Keratinocyte (primary cell): ENCODE results near the gene ATP6V0D1. TPM values are rescaled to one million over a fixed set of nuclear protein-coding genes. Genes with fewer than 3 reads are reported as not detected.

ENCODE experiments used
- DNase-seq: peaks from one replicate; pipeline ENCODE4 v3.0.0-alpha.2; 2011; ENCODE audit warnings: low read depth, missing footprints, low spot score
- FAIRE-seq: peaks from 2 replicates; lab custom pipeline; 2011; peaks lifted over from hg19 to GRCh38; lab: Jason Lieb, UNC
- H2AFZ ChIP-seq: 2 replicates; pipeline ENCODE4 v1.6.0; 2012; ENCODE audit warnings: low read length, control low read depth, inconsistent platforms; ENCODE audit not compliant: control insufficient read depth
- H3K27ac ChIP-seq: 2 replicates; pipeline ENCODE4 v1.5.1; 2011; ENCODE audit warnings: low read length; ENCODE audit not compliant: control insufficient read depth, insufficient read depth
- H3K27me3 ChIP-seq: 3 replicates; pipeline ENCODE4 v1.6.0; 2011; ENCODE audit warnings: low read length; ENCODE audit not compliant: control insufficient read depth, insufficient read depth; ENCODE audit errors: extremely low read depth
- H3K36me3 ChIP-seq, 2 experiments: 2 replicates in 1 of 2; 3 replicates in 1 of 2; pipeline ENCODE4 v1.5.1; 2011; ENCODE audit warnings: low read length in 2 of 2, mild to moderate bottlenecking in 1 of 2; ENCODE audit not compliant: control insufficient read depth in 2 of 2, insufficient read depth in 2 of 2; ENCODE audit errors: extremely low read depth in 1 of 2
- H3K4me1 ChIP-seq: 3 replicates; pipeline ENCODE4 v1.5.1; 2011; ENCODE audit warnings: low read length; ENCODE audit not compliant: control insufficient read depth, insufficient read depth; ENCODE audit errors: extremely low read depth
- H3K4me2 ChIP-seq: 3 replicates; pipeline ENCODE4 v1.6.0; 2011; ENCODE audit warnings: low read depth, low read length; ENCODE audit not compliant: control insufficient read depth, insufficient read depth; ENCODE audit errors: extremely low read depth
- H3K4me3 ChIP-seq, 3 experiments: fragments of 200-600 bp in 1 of 3; sonication (generic) in 1 of 3; 2 replicates in 2 of 3; 3 replicates in 1 of 3; pipeline ENCODE4 v1.5.1; 2011 to 2016; ENCODE audit warnings: low read length in 3 of 3, mild to moderate bottlenecking in 3 of 3, control low read depth in 2 of 3, inconsistent platforms in 1 of 3, low read depth in 1 of 3, mixed read lengths in 1 of 3, mixed run types in 1 of 3, moderate library complexity in 1 of 3; ENCODE audit not compliant: control insufficient read depth in 2 of 3, insufficient read depth in 2 of 3; ENCODE audit errors: extremely low read depth in 1 of 3
- H3K79me2 ChIP-seq: 2 replicates; pipeline ENCODE4 v1.6.0; 2012; ENCODE audit warnings: low read length; ENCODE audit not compliant: control insufficient read depth, insufficient read depth
- H3K9ac ChIP-seq: 3 replicates; pipeline ENCODE4 v1.6.0; 2011; ENCODE audit warnings: low read length; ENCODE audit not compliant: control insufficient read depth, insufficient read depth; ENCODE audit errors: extremely low read depth
- H3K9me1 ChIP-seq: 3 replicates; pipeline ENCODE4 v1.6.0; 2011; ENCODE audit warnings: low read length; ENCODE audit not compliant: control insufficient read depth, insufficient read depth; ENCODE audit errors: extremely low read depth
- H3K9me3 ChIP-seq: 2 replicates; pipeline ENCODE4 v1.5.1; 2012; ENCODE audit warnings: low read depth, low read length; ENCODE audit not compliant: control insufficient read depth
- H4K20me1 ChIP-seq: 3 replicates; pipeline ENCODE4 v1.6.0; 2011; ENCODE audit warnings: low read length; ENCODE audit not compliant: control insufficient read depth, insufficient read depth; ENCODE audit errors: extremely low read depth
- EZH2 ChIP-seq: IDR thresholded peaks from one replicate; pipeline ENCODE4 v1.6.1; 2012; ENCODE audit warnings: inconsistent platforms, mild to moderate bottlenecking, low read length, moderate library complexity
- dilution Hi-C: fragments of 300-500 bp; cut with MboI; formaldehyde crosslinking; loops from one replicate; pipeline ENCODE4 v1.7.0; 2020; ENCODE audit warnings: low sequenced_read_pairs; ENCODE audit not compliant: extremely low pct_ligation_motif_present
- polyA plus RNA-seq, 5 experiments: library from polyadenylated mRNA; depleted of rRNA in 3 of 5; stranded (reverse) in 3 of 5; stranded (forward) in 1 of 5; unstranded in 1 of 5; fragments of >200 nt; gene quantifications; 1 replicate in 1 of 5; 2 replicates in 3 of 5; 3 replicates in 1 of 5; pipeline versions ENCODE4 v1.2.1 to v1.2.3, GENCODE V29; 2011 to 2012; ENCODE audit warnings: missing spikeins in 2 of 5, low read depth in 1 of 5, low replicate concordance in 1 of 5
- TF ChIP-seq, protein P1 (sequence below), 3 experiments: IDR thresholded peaks in 1 of 3; conservative IDR thresholded peaks in 1 of 3; optimal IDR thresholded peaks in 1 of 3; 2 replicates in 2 of 3; 3 replicates in 1 of 3; pipeline versions ENCODE3 to v1.5.1; 2011; ENCODE audit warnings: low read length in 3 of 3, mild to moderate bottlenecking in 3 of 3, moderate library complexity in 2 of 3, control low read depth in 1 of 3, inconsistent platforms in 1 of 3; ENCODE audit not compliant: insufficient read depth in 2 of 3; ENCODE audit errors: extremely low read depth in 1 of 3

ATP6V0D1 gene
- polyA plus RNA-seq, 1 donor (not counting 4 experiments of a cell fraction or from before 2014, with no cell fraction given): 97.1 TPM

DNA sequence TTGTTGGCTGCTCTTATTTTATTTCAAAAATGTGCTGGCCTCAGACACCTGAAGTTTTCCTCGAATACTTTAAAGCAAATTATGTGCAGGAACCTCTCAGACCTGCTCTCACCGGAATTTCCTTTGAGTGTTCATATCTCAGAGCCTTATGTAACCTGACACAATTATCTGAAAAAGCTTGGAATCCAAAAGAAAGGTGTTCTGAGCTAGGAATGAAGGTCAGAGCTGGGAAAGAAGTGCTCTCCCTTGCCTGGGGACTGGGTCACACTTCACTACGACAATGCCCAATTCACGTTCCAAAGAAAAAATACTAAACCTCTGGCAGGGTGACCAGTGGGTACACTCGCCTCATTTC, 56.7 kb downstream of the ATP6V0D1 start:
- Histone ChIP-seq H3K4me1 (peaks cover 4% of the 10 kb centered on the region), H3K9me1 (no peaks in the 10 kb centered on the region), H3K27ac (no peak overlapping the region), H3K79me2 (no peaks in the 10 kb centered on the region), H3K27me3 (peaks cover 16% of the 10 kb centered on the region), H2AFZ (no peak overlapping the region), H4K20me1 (peaks cover 1% of the 10 kb centered on the region), H3K36me3 (no peaks in the 10 kb centered on the region), H3K9me3 (no peaks in the 10 kb centered on the region), H3K9ac (no peak overlapping the region), H3K4me3 (no peak overlapping the region), H3K4me2 (no peak overlapping the region)
- FAIRE-seq: no peak
- no peak for DNase-seq
- dilution Hi-C loops: no loop called here
- TF ChIP-seq EZH2: no peak
- TF ChIP-seq, protein P1, sequence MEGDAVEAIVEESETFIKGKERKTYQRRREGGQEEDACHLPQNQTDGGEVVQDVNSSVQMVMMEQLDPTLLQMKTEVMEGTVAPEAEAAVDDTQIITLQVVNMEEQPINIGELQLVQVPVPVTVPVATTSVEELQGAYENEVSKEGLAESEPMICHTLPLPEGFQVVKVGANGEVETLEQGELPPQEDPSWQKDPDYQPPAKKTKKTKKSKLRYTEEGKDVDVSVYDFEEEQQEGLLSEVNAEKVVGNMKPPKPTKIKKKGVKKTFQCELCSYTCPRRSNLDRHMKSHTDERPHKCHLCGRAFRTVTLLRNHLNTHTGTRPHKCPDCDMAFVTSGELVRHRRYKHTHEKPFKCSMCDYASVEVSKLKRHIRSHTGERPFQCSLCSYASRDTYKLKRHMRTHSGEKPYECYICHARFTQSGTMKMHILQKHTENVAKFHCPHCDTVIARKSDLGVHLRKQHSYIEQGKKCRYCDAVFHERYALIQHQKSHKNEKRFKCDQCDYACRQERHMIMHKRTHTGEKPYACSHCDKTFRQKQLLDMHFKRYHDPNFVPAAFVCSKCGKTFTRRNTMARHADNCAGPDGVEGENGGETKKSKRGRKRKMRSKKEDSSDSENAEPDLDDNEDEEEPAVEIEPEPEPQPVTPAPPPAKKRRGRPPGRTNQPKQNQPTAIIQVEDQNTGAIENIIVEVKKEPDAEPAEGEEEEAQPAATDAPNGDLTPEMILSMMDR (optimal IDR thresholded peaks at IDR 0.05 in 1 of 3, IDR thresholded peaks at IDR 0.05 in 1 of 3, conservative IDR thresholded peaks at IDR 0.05 in 1 of 3; ENCODE audit: extremely low read depth in 1 of 3, insufficient read depth in 2 of 3, low read length in 3 of 3): no peak

DNA sequence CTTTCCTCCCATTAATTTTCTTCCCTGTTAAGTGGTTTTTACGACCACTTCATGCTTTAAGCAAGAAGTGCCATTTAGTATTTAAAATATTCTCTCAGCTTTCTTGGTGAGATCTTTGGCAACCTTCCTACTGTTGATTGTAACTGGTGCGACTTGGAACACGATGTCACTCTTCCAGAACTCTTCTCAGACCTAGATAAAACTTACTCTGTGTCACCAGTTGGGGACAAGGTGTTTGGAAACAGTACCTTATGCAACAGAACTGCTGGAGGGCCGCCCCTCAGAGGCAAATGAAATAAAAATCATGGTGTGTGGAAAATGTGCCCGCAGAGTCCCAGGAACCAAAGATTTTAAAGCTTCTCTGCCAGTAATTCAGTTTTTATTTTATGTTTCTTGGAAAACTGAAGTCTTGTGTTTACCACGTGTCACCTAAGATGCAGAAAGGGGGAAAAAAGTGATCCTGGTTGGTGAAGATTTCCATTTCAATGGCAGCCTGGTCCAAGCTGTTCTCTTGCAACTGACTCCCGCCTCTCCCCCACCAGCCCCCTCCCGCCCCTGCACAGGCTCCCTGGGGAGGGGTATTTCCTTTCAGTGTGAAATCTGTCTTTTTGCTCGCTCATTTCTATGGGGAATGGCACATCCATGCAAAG, 57.2 kb downstream of the ATP6V0D1 start:
- Histone ChIP-seq H3K36me3 (no peaks in the 10 kb centered on the region), H3K27me3 (peaks cover 16% of the 10 kb centered on the region), H4K20me1 (no peaks in the 10 kb centered on the region), H3K4me1 (peaks cover 4% of the 10 kb centered on the region), H3K27ac (no peak overlapping the region), H3K4me2 (no peak overlapping the region), H3K9me1 (no peaks in the 10 kb centered on the region), H3K4me3 (no peak overlapping the region), H2AFZ (no peak overlapping the region), H3K9me3 (no peaks in the 10 kb centered on the region), H3K9ac (no peak overlapping the region), H3K79me2 (no peaks in the 10 kb centered on the region)
- FAIRE-seq: no peak
- DNase-seq: no peak
- TF ChIP-seq, protein P1 (optimal IDR thresholded peaks at IDR 0.05 in 1 of 3, IDR thresholded peaks at IDR 0.05 in 1 of 3, conservative IDR thresholded peaks at IDR 0.05 in 1 of 3; ENCODE audit: extremely low read depth in 1 of 3, insufficient read depth in 2 of 3, low read length in 3 of 3): no peak
- TF ChIP-seq EZH2: no peak
- dilution Hi-C loops: no loop called here
